ENCODE data around the gene AK5.
"Not testable (repeated sequence)": the region's sequence is repeated elsewhere in the genome, so short reads cannot be mapped to it uniquely, and the experiment has no call there.

AK5 gene

GRCh38 chr1:77406661-77407060, 124.8 kb downstream of the AK5 start:
- DNase-seq, result no peak

- DNase-seq, result no peak
Observed at GRCh38 chr1:77407738-77408375, 126.0 kb downstream of the AK5 start.

- DNase-seq, result not testable (repeated sequence)
Observed at GRCh38 chr1:77408933-77409332, 127.1 kb downstream of the AK5 start.

- no peak for DNase-seq
Observed at GRCh38 chr1:77412069-77412819, 130.4 kb downstream of the AK5 start.

GRCh38 chr1:77412820-77413530, 131.2 kb downstream of the AK5 start:
- DNase-seq, result no peak

GRCh38 chr1:77413541-77414335, 131.9 kb downstream of the AK5 start:
- no peak for DNase-seq

- no peak for DNase-seq
Observed at GRCh38 chr1:77415579-77415978, 133.8 kb downstream of the AK5 start.

- DNase-seq, result no peak
Observed at GRCh38 chr1:77416692-77417450, 135.1 kb downstream of the AK5 start.

- not testable (repeated sequence) for DNase-seq
Observed at GRCh38 chr1:77418055-77418454, 136.2 kb downstream of the AK5 start.

- DNase-seq, result no peak
Observed at GRCh38 chr1:77421504-77422233, 139.8 kb downstream of the AK5 start.

GRCh38 chr1:77424236-77424635, 142.4 kb downstream of the AK5 start:
- no peak for DNase-seq

- DNase-seq, result no peak
Observed at GRCh38 chr1:77428068-77428467, 146.2 kb downstream of the AK5 start.

- no peak for DNase-seq
Observed at GRCh38 chr1:77430966-77431690, 149.3 kb downstream of the AK5 start.

- DNase-seq, result no peak
Observed at GRCh38 chr1:77433934-77434333, 152.1 kb downstream of the AK5 start.

GRCh38 chr1:77434967-77435366, 153.1 kb downstream of the AK5 start:
- no peak for DNase-seq

GRCh38 chr1:77438236-77438913, 156.6 kb downstream of the AK5 start:
- DNase-seq, result no peak

- DNase-seq, result no peak
Observed at GRCh38 chr1:77446841-77447555, 165.2 kb downstream of the AK5 start.

- no peak for DNase-seq
Observed at GRCh38 chr1:77447669-77448068, 165.8 kb downstream of the AK5 start.

GRCh38 chr1:77459881-77460280, 178.1 kb downstream of the AK5 start:
- no peak for DNase-seq

- DNase-seq, result no peak
Observed at GRCh38 chr1:77461691-77462090, 179.9 kb downstream of the AK5 start.
